HG02588 (cell line): ENCODE data around the gene PUDP.
"Not testable (repeated sequence)": the region's sequence is repeated elsewhere in the genome, so short reads cannot be mapped to it uniquely, and the experiment has no call there.

Source experiments
- ATAC-seq: cut with Tn5 transposase; IDR thresholded peaks from one replicate; pipeline ENCODE4 v1.9.1; 2021; ENCODE audit warnings: mild to moderate bottlenecking, moderate library complexity; ENCODE audit not compliant: unreplicated experiment

Gene PUDP

DNA sequence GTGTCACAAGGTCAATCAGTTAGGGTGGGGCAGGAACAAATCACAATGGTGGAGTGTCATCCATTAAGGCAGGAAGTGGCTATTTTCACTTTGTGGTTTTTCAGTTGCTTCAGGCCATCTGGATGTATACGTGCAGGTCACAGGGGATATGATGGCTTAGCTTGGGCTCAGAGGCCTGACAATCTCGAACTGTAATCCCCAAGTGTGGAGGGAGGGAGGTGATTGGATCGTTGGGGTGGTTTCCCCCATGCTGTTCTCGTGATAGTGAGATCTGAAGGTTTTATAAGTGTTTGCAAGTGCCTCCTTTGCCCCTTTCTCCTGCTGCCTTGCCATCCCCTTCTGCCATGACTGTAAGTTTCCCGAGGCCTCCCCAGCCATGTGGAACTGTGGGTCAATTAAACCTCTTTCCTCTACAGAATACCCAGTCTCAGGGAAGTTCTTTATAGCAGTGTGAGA, 37.1 kb downstream of the PUDP start:
- peak; percentile 46 for ATAC-seq

- peak; percentile 72 for ATAC-seq
Measured at GRCh38 chrX:7109838-7110793, 37.8 kb downstream of the PUDP start.

- no peak for ATAC-seq
Measured at GRCh38 chrX:7109049-7109531, 38.9 kb downstream of the PUDP start.

- no peak for ATAC-seq
Measured at GRCh38 chrX:7108030-7108429, 39.9 kb downstream of the PUDP start.

DNA sequence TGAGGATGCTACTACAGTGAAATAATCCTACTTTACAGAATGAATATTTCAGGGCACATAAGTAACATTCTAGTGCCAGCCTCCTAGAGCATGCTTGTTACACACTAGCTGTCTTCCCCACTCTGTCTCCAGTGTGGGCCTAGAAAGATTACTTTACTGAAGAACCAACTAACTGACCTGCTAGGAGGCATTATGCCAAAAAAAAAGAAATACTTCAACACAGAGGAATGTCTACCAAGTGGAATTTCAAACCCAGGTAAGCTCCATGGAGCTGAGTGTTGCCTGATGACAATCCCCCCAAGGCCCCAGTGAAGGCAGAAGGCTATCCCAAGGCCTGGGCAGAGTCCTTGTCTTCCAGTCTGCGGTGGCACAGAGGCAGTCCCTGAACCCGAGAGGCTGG, 41.3 kb downstream of the PUDP start:
- ATAC-seq: no peak

DNA sequence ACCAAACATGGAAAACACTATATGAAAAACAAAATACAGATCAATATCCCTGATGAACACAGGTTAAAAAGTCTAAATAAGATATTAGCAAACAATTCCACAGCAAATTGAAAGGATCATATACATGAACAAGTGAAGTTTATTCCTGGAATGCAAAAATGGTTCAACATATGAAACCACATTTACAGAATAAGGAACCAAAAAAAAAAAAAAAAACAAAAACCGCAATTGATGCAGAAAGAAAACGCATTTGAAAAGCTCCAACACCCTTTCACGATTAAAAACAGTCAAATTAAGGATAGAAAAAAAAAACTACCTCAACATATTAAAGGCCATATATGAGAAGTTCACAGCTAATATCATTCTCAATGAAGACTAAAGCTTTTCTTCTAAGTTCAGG, 45.8 kb downstream of the PUDP start:
- no peak for ATAC-seq

DNA sequence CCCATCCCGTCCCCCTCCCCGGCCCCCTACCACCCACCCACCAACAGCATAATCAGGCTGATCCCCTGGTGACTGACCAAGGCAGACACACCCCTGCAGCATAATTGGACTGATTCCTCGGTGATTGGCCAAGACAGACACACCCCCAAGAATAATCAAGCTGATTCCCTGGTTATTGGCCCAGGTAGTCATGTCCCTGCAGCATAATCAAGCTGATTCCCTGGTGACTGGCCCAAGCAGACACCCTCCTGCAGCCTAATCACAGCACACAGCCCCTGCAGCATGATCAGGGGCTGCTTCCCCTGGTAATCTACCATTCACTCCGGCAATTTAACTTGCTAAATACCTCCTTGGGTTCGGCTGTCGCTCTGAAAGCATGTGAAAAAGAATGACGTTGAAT, 47.9 kb downstream of the PUDP start:
- no peak for ATAC-seq

DNA sequence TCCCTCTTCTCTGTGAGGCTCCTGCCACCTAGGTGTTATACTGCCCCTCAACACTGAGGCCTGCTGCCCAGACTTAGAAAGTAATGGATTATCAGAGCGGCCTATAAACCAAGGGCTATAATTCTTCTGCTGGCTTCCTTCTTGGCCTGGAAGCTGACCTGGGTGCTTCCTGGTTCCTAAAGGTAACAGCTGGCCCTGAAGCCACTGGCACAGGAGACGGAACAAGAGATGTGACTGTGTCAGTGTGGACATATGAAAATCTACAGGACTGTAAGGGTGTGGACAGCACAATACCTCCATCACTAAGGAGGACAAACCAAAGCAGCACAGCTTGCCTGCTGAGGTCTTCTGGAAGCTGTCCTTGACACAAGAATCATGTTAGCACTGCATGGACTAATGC, 52.3 kb downstream of the PUDP start:
- not testable (repeated sequence) for ATAC-seq

- no peak for ATAC-seq
Measured at GRCh38 chrX:7093305-7093704, 54.6 kb downstream of the PUDP start.

GRCh38 chrX:7092543-7092942, 55.4 kb downstream of the PUDP start:
- ATAC-seq: no peak

GRCh38 chrX:7091923-7092322, 56.0 kb downstream of the PUDP start:
- no peak for ATAC-seq

GRCh38 chrX:7090641-7091040, 57.3 kb downstream of the PUDP start:
- no peak for ATAC-seq

- peak; percentile 29 for ATAC-seq
Measured at GRCh38 chrX:7088968-7089615, 58.9 kb downstream of the PUDP start.

GRCh38 chrX:7086384-7086783, 61.6 kb downstream of the PUDP start:
- peak; percentile 35 for ATAC-seq

DNA sequence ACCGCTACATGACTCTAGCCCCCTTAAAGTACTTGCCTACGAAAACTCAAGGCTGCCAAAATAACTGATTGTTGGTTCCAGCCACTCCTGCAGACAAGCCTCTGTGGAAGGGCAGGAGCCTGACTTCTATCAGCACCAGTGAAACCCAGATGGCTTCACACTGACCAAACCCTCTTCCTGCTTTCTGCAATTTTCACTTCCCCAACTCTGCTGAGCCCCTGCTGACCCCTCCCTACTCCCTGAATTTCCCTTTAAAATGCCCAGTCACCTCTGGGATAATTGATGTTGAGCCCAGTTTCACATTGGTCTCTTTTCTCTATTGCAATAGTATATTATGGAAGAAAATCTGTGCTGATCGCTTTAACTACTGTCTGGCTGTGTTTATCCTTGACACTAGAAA, 62.1 kb downstream of the PUDP start:
- peak; percentile 25 for ATAC-seq

DNA sequence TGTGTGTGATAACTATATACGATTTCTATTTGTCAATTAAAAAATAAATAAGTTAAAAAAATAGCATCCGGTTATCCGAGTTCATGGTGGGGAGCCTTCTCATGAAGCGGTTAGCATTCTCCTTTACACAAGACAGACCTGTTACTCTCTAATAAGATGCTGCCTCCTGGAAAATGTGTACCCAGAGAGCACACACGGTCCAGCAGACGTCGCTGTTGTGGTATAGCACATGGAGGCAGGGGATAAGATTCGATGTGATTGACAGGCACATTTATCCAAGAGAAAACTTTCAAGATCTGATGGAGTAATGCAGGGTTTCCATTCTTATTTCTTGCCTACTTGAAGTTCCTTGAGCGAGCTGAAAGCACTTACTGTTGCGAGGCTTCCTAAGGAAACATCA, 63.1 kb downstream of the PUDP start:
- ATAC-seq: no peak

GRCh38 chrX:7083468-7084396, 64.2 kb downstream of the PUDP start:
- peak; percentile 84 for ATAC-seq

GRCh38 chrX:7083021-7083420, 64.9 kb downstream of the PUDP start:
- no peak for ATAC-seq

GRCh38 chrX:7082556-7082955, 65.4 kb downstream of the PUDP start:
- ATAC-seq: no peak

GRCh38 chrX:7077241-7078230, 70.4 kb downstream of the PUDP start:
- no peak for ATAC-seq
